ENCODE data around the gene ACTRT2. TPM values are rescaled to one million over a fixed set of nuclear protein-coding genes. Genes with fewer than 3 reads are reported as not detected.

The ACTRT2 gene
- total RNA-seq, 1 experiment from 2014 or later: not detected

DNA sequence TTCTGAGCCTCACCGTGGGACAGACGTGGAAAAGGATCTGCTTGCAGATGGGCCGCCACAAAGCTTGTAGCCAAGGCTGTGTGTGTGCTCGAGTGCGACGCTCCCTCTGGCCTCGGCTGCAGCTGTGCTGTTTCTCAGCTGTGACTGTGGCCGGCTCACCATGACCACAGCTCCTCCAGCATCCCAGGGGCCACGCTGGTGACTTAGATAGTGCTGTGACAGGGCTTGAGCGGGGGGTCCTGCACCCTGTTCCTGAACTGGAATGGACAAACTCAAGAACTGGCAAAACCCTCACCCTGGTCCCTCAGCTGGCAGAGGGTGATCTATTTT is 17.4 kb upstream of the ACTRT2 start:
- POLR2A ChIA-PET (ENCODE audit: low non-redundant PET): no interaction called here
- no peaks in the 10 kb centered on the region for H3K4me1 ChIP-seq (ENCODE audit: insufficient read depth, low read length, poor library complexity, severe bottlenecking)
- H3K9me3 ChIP-seq (ENCODE audit: low read depth, low read length, poor library complexity, severe bottlenecking): peaks cover 7% of the 10 kb centered on the region
- BruUV-seq (replicated peaks): no TSS peak
- H3K27ac ChIP-seq (ENCODE audit: low read depth, low read length, poor library complexity, severe bottlenecking): no peak overlapping the region
- H3K27me3 ChIP-seq (replicated peaks; ENCODE audit: insufficient read depth, low read depth, low read length, poor library complexity): peaks cover 30% of the 10 kb centered on the region
- TF ChIP-seq, protein P1, sequence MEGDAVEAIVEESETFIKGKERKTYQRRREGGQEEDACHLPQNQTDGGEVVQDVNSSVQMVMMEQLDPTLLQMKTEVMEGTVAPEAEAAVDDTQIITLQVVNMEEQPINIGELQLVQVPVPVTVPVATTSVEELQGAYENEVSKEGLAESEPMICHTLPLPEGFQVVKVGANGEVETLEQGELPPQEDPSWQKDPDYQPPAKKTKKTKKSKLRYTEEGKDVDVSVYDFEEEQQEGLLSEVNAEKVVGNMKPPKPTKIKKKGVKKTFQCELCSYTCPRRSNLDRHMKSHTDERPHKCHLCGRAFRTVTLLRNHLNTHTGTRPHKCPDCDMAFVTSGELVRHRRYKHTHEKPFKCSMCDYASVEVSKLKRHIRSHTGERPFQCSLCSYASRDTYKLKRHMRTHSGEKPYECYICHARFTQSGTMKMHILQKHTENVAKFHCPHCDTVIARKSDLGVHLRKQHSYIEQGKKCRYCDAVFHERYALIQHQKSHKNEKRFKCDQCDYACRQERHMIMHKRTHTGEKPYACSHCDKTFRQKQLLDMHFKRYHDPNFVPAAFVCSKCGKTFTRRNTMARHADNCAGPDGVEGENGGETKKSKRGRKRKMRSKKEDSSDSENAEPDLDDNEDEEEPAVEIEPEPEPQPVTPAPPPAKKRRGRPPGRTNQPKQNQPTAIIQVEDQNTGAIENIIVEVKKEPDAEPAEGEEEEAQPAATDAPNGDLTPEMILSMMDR (conservative IDR thresholded peaks at IDR 0.05; ENCODE audit: low read depth, low read length): no peak
- no peak for TF ChIP-seq EZH2 (IDR thresholded peaks at IDR 0.05; ENCODE audit: borderline replicate concordance, low read depth, low read length, poor library complexity, severe bottlenecking)
- H3K36me3 ChIP-seq (ENCODE audit: insufficient read depth, low read length, poor library complexity, severe bottlenecking): no peaks in the 10 kb centered on the region
- H3K4me3 ChIP-seq (ENCODE audit: low read depth, low read length, poor library complexity, severe bottlenecking): no peak overlapping the region
- intact Hi-C loops (cut with micrococcal nuclease; ENCODE audit: unreplicated experiment): no loop called here
- CTCF ChIA-PET: no interaction called here
- DNase-seq (ENCODE audit: low spot score): no peak

DNA sequence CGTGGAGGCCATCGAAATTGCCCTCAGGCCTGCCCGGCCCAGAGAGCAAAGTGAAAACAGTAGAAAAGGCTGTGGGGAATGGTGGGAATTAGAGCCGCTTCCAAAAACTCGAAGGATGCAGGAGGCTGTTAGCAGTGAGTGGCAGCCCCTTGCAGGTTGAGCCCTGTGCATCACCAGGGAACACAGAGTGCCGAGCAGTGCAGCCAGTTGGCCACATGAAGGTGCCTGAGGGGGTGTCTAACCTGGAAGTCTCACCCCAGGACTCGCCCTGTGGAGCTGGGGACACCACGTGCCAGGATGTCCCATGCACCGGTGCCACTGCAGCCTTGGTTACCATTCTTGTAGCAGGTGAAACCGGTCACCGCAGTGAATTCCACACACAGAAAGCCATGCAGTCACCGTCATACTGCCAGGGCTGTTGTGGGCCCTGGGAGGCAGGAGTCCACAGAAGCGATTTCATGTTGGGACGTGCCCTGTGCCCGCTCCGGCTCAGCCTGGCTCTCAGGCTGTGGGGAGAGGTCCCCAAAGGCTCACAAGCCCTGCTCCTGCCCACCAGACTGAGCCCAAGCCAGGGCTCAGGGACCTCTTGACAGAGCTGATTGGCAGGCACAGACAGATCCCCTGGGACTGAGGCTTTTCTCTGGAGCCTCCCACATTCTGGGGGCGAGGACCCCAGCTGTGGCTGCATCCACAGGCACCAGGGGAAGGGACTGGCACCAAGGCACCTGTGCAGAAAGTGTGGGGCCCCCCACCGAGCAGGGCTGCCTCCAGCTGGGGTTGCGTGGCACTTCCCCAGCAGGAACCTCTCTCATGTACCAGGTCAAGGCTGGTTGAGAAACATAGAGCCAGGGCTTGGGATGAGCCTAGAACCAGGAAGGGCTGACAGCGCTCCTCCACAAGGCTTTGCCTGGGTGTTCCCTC is 16.7 kb upstream of the ACTRT2 start:
- Histone ChIP-seq H3K4me1 (ENCODE audit: insufficient read depth, low read length, poor library complexity, severe bottlenecking) (no peaks in the 10 kb centered on the region), H3K9me3 (ENCODE audit: low read depth, low read length, poor library complexity, severe bottlenecking) (peaks cover 7% of the 10 kb centered on the region), H3K27ac (ENCODE audit: low read depth, low read length, poor library complexity, severe bottlenecking) (no peak overlapping the region), H3K36me3 (ENCODE audit: insufficient read depth, low read length, poor library complexity, severe bottlenecking) (no peaks in the 10 kb centered on the region), H3K4me3 (ENCODE audit: low read depth, low read length, poor library complexity, severe bottlenecking) (no peak overlapping the region), H3K27me3 (replicated peaks; ENCODE audit: insufficient read depth, low read depth, low read length, poor library complexity) (peaks cover 23% of the 10 kb centered on the region)
- TF ChIP-seq, protein P1 (conservative IDR thresholded peaks at IDR 0.05; ENCODE audit: low read depth, low read length): no peak
- no peak for TF ChIP-seq EZH2 (IDR thresholded peaks at IDR 0.05; ENCODE audit: borderline replicate concordance, low read depth, low read length, poor library complexity, severe bottlenecking)
- CTCF ChIA-PET: no interaction called here
- no TSS peak for BruUV-seq (replicated peaks)
- POLR2A ChIA-PET (ENCODE audit: low non-redundant PET): no interaction called here
- DNase-seq (ENCODE audit: low spot score): no peak
- intact Hi-C loops (cut with micrococcal nuclease; ENCODE audit: unreplicated experiment): no loop called here

DNA sequence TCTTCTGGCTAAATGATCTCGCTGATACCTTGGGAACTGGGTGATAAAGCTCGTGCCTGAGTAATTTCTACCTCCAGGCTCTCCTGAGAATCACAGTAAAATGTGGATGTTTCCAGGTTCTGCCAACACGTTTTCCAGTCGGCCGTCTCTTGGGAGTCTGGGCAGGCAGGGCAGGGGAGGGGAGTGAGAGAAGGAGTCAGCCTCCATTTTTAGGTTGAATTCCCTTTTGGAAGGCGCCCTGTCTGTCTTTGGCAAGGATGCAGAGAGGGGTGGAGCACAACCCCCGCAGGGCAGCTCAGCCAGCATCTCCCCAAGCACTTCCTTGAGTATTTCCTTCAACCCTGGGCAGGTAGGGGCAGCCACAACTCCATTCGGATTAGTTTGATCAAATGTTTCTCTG is 15.5 kb upstream of the ACTRT2 start:
- ChIA-PET CTCF (no interaction called here), POLR2A (ENCODE audit: low non-redundant PET) (no interaction called here)
- Histone ChIP-seq H3K4me3 (ENCODE audit: low read depth, low read length, poor library complexity, severe bottlenecking) (no peak overlapping the region), H3K36me3 (ENCODE audit: insufficient read depth, low read length, poor library complexity, severe bottlenecking) (no peaks in the 10 kb centered on the region), H3K9me3 (ENCODE audit: low read depth, low read length, poor library complexity, severe bottlenecking) (peaks cover 7% of the 10 kb centered on the region), H3K27me3 (replicated peaks; ENCODE audit: insufficient read depth, low read depth, low read length, poor library complexity) (peaks cover 14% of the 10 kb centered on the region), H3K4me1 (ENCODE audit: insufficient read depth, low read length, poor library complexity, severe bottlenecking) (no peaks in the 10 kb centered on the region), H3K27ac (ENCODE audit: low read depth, low read length, poor library complexity, severe bottlenecking) (no peak overlapping the region)
- no peak for TF ChIP-seq EZH2 (IDR thresholded peaks at IDR 0.05; ENCODE audit: borderline replicate concordance, low read depth, low read length, poor library complexity, severe bottlenecking)
- TF ChIP-seq, protein P1 (conservative IDR thresholded peaks at IDR 0.05; ENCODE audit: low read depth, low read length): no peak
- DNase-seq (ENCODE audit: low spot score): no peak
- no TSS peak for BruUV-seq (replicated peaks)
- intact Hi-C loops (cut with micrococcal nuclease; ENCODE audit: unreplicated experiment): no loop called here
